Neural crest cell (in vitro differentiated cells): Measurements from ENCODE around the gene TMEM138. TPM values are rescaled to one million over a fixed set of nuclear protein-coding genes. Genes with fewer than 3 reads are reported as not detected.

ENCODE experiments used
- DNase-seq: peaks from one replicate; pipeline ENCODE4 v3.0.0; 2021; ENCODE audit warnings: low read depth, mixed read lengths, low spot score
- H3K27ac Mint-ChIP-seq: one replicate; pipeline ENCODE4 v1.8.0; 2021; ENCODE audit warnings: mild to moderate bottlenecking, mixed read lengths; ENCODE audit not compliant: unreplicated experiment
- H3K27me3 Mint-ChIP-seq: 2 replicates; pipeline ENCODE4 v1.8.0; 2021; ENCODE audit warnings: low read depth, mild to moderate bottlenecking, mixed read lengths
- H3K36me3 Mint-ChIP-seq: 2 replicates; pipeline ENCODE4 v1.8.0; 2021; ENCODE audit warnings: low read depth, mild to moderate bottlenecking, mixed read lengths
- H3K4me1 Mint-ChIP-seq: 2 replicates; pipeline ENCODE4 v1.8.0; 2021; ENCODE audit warnings: mixed read lengths
- H3K4me3 Mint-ChIP-seq: one replicate; pipeline ENCODE4 v1.8.0; 2021; ENCODE audit warnings: mild to moderate bottlenecking, mixed read lengths
- H3K9me3 Mint-ChIP-seq: 2 replicates; pipeline ENCODE4 v1.8.0; 2021; ENCODE audit warnings: mixed read lengths
- CTCF ChIP-seq: fragments of 200-600 bp; sonication (generic); conservative IDR thresholded peaks from 2 replicates; pipeline ENCODE4 v1.5.0; 2021; ENCODE audit warnings: antibody characterized with exemption, mild to moderate bottlenecking
- total RNA-seq: library from RNA; stranded (reverse); gene quantifications from 2 replicates; pipeline ENCODE4 v1.2.1, GENCODE V29; 2021

TMEM138 gene
- total RNA-seq, 1 donor from 2014 or later = 47.8 TPM

DNA sequence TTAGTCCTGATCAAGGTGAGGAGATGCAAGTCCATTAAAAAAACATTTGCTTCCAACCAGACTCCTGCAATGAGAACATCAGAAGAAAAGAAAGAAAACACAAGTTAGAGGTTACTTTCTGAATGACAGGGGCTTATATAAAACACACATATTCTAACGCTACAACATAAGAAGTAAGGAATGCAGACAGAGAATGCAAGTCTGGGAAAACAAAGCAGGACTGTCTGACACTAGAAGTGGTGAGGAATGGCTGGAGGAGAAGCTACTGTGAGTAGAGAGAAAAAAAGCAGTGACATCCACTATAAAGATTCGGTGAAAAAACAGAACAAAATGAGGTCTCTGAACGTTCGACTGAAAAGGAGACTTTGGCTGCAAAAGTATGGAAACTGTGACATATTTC is 42.5 kb downstream of the TMEM138 start:
- peaks cover 13% of the 10 kb centered on the region for H3K36me3 Mint-ChIP-seq
- H3K27ac Mint-ChIP-seq = no peak overlapping the region
- TF ChIP-seq CTCF = no peak

DNA sequence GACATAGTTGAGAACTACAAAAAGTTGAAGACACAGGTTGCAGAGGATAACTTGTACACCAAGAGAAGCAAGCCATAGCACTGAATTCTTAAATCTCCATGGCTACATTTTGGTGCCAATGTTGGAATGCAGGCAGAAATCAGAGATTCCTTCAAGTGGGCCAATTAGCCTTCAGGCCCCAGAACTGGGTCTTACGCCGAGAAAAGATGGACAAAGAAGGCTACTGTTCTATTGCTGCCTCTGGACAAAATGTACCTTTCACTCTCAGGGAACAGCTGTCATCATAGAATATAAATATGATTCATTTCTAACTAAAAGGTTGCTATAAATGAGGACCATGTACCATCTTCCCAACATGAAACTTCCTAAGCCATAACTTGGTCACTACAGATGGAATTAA is 43.9 kb downstream of the TMEM138 start:
- no peaks in the 10 kb centered on the region for H3K27me3 Mint-ChIP-seq
- DNase-seq = no peak
- no peak for TF ChIP-seq CTCF
- H3K27ac Mint-ChIP-seq = no peak overlapping the region
- H3K4me1 Mint-ChIP-seq = no peaks in the 10 kb centered on the region
- no peaks in the 10 kb centered on the region for H3K9me3 Mint-ChIP-seq
- peaks cover 17% of the 10 kb centered on the region for H3K36me3 Mint-ChIP-seq
- H3K4me3 Mint-ChIP-seq = no peak overlapping the region

More for the DNA sequence above, 42.5 kb downstream of the TMEM138 start:
- Mint-ChIP-seq H3K4me1 (no peaks in the 10 kb centered on the region), H3K27me3 (no peaks in the 10 kb centered on the region), H3K9me3 (no peaks in the 10 kb centered on the region), H3K4me3 (no peak overlapping the region)
- DNase-seq = no peak

- H3K4me3 Mint-ChIP-seq = no peak overlapping the region
- peaks cover 26% of the 10 kb centered on the region for H3K36me3 Mint-ChIP-seq
- H3K4me1 Mint-ChIP-seq = no peaks in the 10 kb centered on the region
- no peaks in the 10 kb centered on the region for H3K9me3 Mint-ChIP-seq
- H3K27ac Mint-ChIP-seq = no peak overlapping the region
- TF ChIP-seq CTCF = no peak
- no peaks in the 10 kb centered on the region for H3K27me3 Mint-ChIP-seq
- DNase-seq = no peak
Measured at GRCh38 chr11:61406991-61407728, 45.0 kb downstream of the TMEM138 start.

DNA sequence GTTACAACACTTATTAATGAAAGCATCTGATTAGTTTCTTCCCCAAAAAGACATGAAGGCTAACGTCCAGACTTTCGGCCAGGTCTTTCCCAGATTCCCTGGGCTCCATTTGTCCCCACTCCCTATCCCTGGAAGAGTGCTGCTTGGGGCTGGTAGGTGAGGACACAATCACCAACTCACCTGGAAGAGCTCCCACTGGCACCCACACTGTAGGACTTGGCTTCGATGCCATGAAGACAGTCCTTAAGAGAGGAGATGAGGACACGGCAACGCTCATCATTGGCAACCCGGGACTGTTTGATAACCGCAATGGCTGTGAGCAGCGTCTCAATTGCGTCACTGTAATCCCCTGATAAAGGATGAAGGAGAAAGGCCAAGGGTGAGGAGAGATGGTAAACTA is 49.4 kb downstream of the TMEM138 start:
- Mint-ChIP-seq H3K4me3 (no peak overlapping the region), H3K36me3 (peaks cover 42% of the 10 kb centered on the region), H3K9me3 (no peaks in the 10 kb centered on the region), H3K27me3 (no peaks in the 10 kb centered on the region), H3K4me1 (no peaks in the 10 kb centered on the region), H3K27ac (no peak overlapping the region)
- no peak for TF ChIP-seq CTCF
- no peak for DNase-seq

- no peaks in the 10 kb centered on the region for H3K9me3 Mint-ChIP-seq
- peaks cover 38% of the 10 kb centered on the region for H3K36me3 Mint-ChIP-seq
- no peaks in the 10 kb centered on the region for H3K4me1 Mint-ChIP-seq
Measured at GRCh38 chr11:61413496-61413895, 51.3 kb downstream of the TMEM138 start.

More at GRCh38 chr11:61413496-61413895, 51.3 kb downstream of the TMEM138 start:
- no peak for DNase-seq
- no peaks in the 10 kb centered on the region for H3K27me3 Mint-ChIP-seq
- no peak overlapping the region for H3K4me3 Mint-ChIP-seq
- H3K27ac Mint-ChIP-seq = no peak overlapping the region
- TF ChIP-seq CTCF = no peak
